Measurements from ENCODE around the gene IL5RA.

The IL5RA gene

DNA sequence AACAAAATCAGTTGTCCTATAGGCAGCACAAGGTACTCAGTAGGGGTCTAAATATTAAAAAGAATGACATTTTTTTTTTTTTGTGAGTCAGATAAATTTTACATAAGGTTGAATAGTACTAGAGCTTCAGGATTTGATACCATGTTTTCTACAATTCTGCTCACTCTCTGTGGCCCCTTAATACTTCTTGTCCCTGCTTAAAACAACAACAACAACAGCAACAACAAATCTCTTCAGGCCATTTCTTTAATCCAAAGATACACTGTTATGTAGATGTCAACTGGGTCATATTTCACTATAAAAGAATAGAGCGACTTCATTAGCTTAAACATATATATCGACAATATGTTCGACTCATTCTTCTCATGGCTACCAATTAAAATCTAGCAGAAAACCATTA is 3.0 kb downstream of the IL5RA start:
- DNase-seq, result no peak

DNA sequence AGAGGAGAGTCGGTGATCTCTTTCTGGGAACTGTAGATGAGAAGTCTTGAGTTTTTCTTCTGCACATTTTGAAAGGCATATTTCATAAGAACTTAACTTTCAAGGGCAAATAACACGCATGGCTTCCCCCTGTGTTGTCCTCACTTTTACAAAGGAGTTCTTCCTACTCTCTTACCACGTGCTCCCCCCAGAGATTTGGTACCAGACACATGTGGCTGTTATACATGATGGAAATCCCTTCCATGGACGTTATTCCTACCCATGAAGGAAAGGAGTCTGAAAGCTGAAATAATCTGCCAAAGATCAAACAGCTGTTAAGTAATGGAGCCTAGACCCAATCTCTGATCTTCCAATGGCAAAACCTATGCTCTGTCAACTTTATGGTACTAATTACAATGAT is 4.4 kb downstream of the IL5RA start:
- DNase-seq, result no peak

DNA sequence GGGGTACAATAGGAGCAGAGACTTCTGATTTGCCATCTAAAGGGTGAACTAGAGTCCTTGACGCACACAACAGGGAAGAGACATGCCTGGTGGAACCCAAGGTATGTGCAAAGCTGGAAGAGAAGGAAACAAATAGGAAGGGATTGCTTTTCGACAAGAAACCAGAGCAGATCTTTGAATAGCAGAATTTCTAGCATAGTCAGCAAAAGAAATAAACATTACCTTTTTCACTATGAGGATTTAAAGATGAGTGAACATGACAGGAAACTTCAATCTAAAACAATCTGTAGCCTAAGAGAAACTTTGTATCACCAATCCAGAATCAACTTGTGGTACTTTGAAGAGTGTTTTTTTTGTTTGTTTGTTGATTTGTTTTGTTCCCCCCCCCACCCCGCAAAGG is 4.9 kb downstream of the IL5RA start:
- no peak for DNase-seq

DNA sequence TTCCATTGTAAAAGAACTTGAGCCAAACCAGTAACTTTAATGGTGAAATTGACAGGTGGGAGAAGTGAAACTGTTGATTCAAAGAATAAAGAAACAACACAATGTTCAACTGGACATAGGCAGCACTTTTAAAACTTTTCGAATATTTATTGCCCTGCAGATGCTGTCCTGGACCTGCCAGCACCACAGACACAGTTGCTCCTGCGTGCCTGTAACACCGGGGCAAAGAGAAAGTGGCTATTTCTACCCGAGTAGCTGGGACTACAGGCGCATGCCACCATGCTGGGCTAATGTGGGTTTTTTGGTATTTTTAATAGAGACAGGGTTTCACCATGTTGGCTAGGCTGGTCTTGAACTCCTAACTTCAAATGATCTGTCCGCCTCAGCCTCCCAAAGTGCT is 7.4 kb downstream of the IL5RA start:
- DNase-seq, result no peak

DNA sequence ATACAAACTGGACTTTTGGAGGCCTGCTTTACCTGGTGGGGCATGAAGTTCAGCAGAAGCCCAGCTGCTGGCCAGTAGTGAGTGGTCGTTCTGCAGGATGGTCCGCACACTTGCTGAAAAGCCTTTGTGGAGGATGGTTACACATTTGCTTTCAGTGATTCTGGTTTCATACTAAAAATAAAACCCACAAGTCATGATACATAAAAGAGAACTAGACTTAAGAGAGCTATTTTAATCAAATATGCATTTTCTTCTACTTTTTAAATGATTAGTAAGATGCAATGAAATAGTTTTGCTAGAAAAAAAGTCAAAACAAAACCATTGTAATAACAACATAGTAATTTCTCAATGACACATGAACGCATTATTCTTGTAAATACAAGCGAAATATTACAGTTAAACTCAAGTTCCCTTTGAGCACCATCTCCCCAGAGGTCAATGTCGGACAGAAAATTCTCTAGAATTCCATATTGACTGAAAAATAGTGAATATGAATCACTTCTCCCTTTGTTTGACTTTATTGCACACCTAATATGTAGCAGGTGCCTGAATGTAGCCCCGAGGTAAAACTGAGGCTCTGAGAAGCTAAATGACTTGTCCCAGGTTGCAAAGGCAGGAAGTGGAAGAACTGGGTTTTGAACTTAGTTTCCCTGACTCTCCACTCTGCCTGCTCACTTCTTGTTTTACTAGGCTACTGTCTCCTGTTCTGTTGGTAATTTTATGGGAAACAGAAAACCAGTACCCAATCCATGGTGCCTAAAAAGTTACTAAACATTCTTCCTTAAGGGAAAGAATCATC is 8.3 kb downstream of the IL5RA start:
- DNase-seq, result no peak

DNA sequence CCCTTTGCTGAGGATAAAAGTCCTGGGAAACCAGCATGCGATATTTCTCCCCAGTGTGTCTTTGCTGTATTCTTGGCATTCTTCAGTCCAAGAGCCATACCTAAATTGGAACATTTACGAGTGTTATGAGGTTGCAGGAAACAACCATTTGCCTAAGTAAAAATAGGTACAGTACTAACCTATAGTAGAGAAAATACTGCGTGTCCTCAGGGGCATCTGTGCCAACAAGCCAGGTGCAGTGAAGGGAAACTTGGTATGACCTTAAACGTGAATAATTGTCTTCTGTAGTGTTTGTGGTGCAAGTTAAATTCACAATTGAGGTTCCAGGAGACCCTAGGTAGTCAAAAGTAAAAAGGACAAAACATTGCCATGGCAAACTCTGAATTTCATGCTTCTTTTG is 12.2 kb downstream of the IL5RA start:
- DNase-seq, result no peak

DNA sequence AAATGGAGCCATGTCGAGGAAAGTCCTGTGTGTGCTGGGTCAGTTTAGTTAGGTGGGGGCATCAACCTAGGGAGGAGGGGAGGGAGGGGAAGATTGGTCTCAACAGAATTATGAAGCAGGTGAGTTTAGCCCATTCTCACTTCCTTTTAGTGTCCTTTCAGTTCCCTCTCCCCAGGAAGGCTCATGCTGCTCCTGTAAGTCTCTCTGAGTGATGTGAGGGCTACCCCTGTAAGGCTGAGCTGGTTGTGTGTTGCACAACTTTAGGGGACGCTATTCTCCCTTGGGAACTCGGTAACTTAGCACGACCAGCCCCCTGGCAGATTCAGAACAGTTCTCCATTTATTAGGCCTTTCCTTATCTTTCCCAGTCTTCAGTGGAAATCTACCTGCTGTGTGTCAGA is 21.2 kb downstream of the IL5RA start:
- no peak for DNase-seq

DNA sequence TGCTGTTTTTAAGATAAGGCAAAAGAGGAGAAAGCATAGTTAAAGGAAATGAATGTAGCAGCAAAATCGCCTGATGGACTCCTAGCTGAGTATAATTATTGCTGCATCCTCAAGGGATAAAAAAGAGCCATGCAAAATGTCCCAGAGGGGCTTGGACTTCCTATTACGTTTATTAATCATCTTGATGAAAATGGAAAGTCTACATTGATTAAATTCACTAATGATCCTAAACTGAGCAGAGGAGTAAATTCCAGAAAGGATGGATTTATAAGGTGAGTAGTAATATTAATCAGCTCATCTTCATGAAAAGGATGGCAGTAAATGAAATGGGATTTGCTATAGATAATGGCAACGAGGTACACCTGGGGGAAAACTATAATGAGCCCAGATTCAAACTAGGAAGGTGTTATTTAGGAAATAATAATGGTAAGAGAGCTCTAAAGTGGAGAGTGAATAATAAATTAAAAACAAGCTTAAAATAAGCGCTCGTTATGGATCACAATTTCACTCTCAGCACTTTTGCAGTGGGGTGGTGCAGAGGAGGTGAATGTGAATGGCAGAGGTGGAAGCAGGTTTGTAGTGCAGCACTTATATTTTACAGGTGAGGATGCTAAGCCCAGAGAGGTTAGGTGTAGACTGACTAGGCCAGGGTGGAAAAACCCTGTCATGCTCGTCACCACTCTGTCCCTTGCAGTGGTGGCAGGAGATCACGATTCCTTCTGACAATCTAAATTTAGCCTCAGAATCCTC is 22.3 kb downstream of the IL5RA start:
- DNase-seq, result no peak

DNA sequence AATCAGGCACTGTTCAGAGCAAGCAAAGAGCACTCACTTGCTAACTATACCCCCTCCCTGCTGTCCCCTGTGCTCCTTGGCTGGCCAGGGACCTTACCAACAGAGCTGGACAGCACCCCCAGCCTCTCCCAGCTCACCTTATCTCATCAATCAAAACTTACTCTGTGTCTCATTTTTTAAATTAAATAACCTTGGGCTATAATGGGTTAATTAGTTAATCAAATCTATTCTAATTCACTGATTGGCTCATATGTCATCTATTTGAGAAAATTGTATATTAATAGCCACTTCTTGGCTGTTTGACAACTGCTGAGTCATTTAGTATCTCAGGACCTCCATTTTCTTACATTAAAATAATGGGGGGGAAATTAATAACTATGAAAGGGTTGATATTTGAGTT is 22.9 kb downstream of the IL5RA start:
- DNase-seq, result no peak

DNA sequence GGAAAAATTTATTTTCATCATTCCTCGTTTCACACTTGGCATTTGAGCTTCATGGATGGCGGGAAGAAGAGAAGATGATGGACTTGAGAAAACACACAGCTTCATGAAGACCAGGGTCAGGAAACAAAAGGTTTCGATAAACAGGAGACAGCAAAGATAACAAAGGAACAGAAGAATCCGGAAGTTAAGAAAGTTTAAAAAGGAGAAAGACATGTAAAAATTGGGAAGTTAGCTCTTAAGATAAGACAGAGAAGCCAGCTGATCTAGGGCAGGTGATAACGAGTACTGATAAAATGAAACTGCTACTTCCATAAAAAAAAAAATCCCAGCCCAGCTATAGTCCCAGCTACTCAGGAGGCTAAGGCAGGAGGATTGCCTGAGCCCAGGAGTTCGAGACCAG is 23.9 kb downstream of the IL5RA start:
- DNase-seq, result no peak

DNA sequence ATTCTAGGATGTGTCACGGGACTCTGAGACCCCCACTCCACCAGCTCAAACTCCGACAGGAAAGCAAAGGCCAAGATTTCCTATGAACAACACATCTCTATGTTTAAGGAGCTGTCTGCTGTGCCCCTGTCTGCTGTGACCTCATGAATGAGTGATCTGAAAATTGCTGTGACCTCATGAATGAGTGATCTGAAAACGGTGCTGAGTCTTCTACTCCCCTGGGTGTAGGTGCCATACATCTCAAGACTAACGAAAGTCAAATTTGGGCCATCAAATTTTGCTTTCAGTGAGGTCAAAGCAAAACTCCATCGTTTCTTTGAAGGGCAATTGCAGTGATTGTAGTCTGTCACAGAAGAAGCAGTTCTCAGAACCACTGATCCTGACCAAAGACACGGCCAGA is 24.4 kb downstream of the IL5RA start:
- no peak for DNase-seq

DNA sequence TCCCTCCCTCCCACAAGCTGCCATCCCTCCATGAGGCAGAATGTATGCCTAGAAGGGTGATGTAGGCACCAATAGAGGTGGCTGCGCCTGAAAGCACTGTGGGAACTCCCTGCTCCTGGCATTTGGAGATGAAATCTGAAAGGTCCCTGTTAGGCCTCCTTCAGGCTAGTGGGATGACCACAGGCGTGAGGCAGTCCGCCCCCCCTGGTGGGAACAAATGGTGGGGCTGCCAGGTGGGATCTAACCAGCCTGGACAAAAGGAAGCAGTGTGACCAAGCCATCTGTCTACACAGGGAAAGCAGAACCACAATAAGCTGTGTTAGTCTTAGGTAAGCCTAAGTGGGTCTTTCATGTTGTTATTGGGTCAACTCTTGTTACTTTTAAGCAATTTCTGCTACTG is 25.3 kb downstream of the IL5RA start:
- DNase-seq, result no peak

DNA sequence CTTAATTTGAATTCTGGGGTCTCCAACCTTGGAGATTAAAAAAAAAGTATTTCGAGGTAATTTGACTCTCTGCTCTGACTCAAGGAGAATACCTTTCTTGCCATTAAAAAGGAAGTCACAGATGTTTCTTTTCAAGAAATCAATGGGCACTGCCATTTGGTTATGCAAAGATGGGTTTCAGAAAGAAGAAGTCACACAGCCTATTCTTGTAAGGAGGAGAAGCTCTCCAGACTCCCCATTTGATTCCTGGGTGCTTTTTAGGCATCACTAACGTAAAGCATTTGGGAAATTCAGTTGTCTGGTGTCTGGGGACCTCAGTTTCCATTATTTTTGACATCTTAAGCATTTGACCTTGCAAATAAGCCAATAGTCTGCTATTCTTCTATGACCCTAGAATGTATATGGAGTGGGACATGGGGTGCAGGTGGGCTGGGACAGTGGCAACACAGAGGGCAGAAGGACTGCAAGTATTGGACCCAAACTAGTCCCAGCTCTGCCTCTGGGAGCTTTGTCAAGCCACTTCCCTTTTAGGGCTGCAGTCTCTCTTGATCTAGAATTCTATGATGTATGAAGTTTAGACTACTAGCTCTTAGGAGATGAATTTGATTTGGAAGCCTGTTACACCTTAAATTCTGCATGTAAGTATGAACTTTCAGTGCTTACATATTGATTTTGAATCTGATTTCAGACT is 27.8 kb downstream of the IL5RA start:
- no peak for DNase-seq

DNA sequence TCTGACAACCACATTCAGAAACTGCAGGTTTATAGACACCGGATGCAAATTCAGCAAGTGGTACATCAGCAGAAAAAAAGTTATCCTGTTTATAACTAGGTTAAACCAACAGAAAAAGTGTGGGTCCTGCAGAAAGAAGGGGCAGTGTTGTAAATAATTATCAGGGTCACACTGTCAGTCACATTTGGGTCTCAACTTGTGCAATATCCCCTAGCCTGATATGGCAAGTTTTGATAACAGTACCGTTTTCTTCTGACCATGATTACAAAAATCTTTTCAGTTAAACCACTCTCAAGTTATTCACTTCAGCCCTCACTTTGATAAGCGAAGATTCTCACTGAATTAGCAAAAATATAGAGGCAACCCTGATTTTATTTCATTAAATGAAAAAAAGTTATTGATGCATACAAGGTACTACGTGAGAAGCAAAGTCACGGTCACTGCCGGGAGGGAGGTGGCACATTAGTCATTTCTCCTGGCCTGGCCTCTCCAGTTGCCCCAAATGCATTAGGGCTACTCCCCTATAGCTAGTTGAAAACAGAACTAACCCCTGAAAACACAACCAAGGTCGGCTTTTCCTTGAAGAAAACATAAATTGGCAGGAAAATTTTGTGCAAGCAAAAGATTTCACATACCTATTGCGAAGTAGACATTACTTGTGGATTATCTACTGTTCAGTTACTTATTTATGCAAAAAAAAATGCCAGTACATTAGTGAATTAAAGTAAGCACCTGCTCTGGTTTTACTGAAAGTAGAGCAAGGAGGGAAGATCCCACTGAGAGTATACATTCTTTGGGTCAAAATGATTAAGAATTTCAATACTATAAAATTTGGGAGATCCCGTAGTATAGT is 28.6 kb downstream of the IL5RA start:
- DNase-seq, result no peak

DNA sequence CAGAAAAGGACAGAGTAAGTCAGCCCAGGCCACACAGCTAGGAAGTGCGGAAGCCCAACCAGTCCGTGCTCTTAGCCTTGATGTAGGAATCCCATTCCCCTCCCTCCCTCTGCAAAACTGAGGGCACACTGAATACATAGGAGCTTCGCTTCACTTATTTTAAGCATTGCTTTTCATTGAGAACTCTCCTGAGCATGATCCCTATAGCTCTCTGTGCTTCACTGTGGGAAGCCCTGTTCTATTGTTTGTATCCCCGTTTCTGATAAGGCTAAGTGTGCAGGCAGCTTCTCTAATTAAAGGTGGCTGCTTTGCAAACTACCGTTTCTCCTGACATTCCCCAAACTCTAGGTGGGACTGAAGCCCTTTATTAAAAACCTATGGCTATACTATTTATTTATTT is 29.9 kb downstream of the IL5RA start:
- no peak for DNase-seq

DNA sequence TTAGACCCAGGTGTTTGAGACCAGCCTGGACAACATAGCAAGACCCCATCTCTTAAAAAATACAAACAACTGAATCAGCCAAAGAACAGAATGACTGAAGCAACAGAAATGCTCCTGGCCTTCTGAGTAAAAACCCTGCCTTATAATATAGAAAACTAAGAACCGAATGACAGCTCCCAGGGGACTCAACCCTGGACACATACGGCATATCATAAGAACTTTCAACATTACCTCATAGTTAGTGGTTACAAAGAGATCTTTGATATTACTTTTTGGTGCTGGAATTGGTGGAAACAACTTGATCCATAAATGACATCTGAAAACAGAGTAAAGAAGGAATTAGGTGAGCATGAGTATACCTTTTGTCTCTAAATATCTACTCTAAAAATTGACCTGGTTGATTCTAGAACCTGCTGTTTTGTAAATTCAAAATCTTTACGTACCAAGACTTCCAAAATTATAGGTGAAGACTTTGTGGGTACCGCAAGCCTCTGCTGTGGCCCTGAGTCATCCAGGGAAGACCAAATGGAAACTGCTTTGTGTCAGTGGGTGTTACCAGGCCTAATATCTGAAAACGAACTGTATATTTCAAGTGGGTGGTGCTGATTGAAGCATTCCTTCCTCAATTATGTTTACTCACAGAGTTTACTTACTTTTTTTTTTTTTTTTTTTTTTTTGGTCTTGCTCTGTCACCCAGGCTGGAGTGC is 35.5 kb downstream of the IL5RA start:
- no peak for DNase-seq

DNA sequence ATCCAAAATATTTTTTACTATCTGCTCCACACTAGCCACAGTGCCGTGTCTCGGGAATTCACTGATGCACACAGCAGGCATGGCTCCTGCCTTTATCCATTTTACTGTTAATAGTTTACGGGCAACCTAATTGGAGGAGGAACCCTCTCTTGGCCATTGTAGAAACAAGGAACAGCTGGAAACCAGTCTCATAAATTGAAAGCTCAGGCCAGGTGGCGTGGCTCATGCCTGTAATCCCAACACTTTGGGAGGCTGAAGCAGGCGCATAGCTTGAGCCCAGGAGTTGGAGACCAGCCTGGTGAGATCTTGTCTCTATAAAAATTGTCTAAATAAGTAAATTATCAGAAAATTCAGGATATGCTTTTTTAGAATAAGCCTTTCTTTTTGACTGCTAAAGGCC is 39.0 kb downstream of the IL5RA start:
- DNase-seq, result no peak

DNA sequence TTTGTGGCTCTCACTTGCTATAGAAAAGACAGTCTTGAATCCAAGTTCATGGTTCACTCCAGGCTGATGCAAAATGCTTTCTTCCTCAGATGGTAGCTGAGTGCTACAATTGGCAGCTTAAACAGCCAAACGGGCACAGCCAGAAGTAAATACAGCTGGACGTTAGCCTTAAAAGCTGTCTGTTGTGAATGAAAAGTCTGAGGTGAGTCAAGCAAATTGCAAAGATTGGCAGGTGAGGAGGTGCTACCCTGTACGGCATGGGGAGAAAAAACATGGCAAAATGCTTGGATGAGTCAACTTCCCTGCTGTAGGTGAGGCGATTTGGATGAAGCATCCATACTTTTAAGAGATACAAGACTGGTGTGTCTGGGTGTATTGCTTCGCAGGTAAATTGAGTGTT is 40.5 kb downstream of the IL5RA start:
- no peak for DNase-seq

DNA sequence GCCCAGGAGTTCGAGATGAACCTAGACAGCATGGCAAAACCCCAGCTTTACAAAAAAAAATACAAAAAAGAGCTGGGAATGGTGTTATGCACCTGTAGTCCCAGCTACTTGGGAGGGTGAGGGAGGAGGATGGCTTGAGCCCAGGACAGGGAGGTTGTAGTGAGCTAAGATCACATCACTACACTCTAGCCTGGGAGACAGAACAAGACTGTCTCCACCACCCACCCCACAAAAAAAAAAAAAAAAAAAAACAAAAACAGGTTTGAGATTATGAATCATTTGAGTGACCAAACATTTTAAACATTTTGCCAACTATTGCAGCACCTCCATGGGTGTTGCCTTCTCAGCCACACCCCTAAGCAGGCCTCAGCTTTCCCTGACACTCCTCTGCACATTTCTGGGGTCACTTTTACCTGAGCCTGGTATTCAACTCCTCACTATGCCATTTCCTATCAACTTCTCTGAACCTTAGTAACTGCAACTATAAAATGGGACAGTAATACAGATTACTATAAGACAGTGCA is 41.8 kb downstream of the IL5RA start:
- no peak for DNase-seq

DNA sequence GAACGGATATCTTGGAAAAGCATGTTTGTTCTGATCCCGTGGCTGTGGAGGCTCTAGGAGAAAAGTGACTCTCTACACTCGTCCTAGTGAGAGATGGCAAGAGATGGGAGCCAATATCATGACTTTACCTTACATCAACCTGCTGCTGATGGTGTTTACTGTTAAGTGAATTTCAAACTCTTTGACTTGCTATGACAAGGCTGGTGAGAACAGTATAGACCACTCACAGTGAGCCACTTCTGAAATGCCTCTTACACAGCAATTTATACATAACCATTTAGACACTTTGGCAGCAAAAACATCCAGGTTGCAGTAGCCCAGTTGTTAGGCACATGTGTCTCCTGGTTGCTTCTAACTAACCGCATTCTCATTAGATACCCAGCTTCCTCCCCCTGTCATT is 43.3 kb downstream of the IL5RA start:
- no peak for DNase-seq

DNA sequence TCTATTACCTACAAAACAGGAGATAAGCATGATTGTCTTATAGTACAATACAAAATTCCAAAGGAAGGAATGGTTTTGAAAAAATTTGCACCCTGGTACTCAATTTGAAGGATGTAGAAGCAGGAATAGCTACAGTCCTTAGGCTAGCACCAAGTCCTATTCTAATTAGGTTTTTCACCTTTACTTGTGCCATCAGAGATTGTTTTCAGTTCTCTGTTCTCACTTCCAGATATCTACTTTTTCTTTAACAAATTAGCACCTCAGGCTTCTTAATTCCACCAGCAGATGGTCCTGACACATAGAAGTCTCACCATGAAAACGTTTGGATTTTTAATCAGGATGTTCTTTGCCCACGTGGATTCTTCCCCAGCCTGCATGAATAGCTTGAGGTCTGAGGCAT is 43.8 kb downstream of the IL5RA start:
- DNase-seq, result no peak

DNA sequence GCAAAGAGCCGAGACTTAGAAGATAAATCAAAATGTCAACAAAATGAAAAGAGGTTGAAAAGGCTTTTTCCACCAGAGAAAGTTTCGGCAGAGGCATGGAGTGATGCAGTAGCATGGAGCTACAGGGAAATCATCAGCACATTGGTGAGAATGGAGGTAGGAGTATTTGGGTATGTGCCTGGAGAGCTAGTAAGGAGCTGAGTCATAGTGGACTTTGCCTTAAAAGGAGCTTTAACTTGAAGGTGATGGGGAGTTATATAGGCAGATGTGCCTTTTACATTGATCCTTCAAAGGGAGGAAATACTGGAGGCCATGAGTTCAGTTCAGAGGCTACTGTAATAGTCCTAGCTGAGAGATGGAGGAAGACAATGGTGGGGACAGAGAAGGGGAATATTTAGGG is 44.3 kb downstream of the IL5RA start:
- no peak for DNase-seq
